ENCODE data around the gene ANKIB1. TPM values are rescaled to one million over a fixed set of nuclear protein-coding genes. Genes with fewer than 3 reads are reported as not detected.

The ANKIB1 gene
- total and polyA plus RNA-seq, 2 experiments from 2014 or later: 12.6 to 43.1 TPM

DNA sequence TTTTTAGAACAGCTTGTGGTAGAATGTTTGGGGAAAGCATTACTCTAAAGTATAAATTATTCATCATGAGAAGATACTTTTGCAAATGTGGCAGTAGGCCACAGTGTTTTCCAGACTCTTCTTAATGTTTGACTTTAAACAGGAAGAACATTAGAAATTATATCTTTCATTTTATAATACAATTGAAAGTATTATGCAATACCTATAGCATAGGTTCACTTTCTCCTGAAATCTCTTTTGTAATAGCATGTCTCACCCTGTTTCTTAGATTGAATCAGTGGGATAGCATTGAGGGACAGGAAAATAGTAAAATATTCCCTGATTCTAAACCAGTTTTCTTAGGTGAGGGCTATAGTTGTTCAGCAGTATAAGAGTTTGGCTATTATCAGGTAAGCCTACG lies 23.1 kb downstream of the ANKIB1 start:
- Histone ChIP-seq H4K20me1 (ENCODE audit: insufficient read depth) (peaks cover 9% of the 10 kb centered on the region; the same call in 1 of the 2 replicates), H3K36me3 (ENCODE audit: low read depth) (no peaks in the 10 kb centered on the region), H3K27me3 (replicated peaks; ENCODE audit: insufficient read depth) (no peaks in the 10 kb centered on the region), H3K9ac (no peak overlapping the region), H3K4me3 (no peak overlapping the region), H2AFZ (no peak overlapping the region), H3K9me3 (ENCODE audit: low read depth) (no peaks in the 10 kb centered on the region), H3K27ac (no peak overlapping the region), H3K4me2 (ENCODE audit: unreplicated experiment) (no peak overlapping the region), H3K9me2 (ENCODE audit: insufficient read depth) (no peaks in the 10 kb centered on the region), H3K4me1 (ENCODE audit: insufficient read depth) (peaks cover 8% of the 10 kb centered on the region; the same call in 1 of the 2 replicates), H3K79me2 (ENCODE audit: insufficient read depth) (peaks cover 100% of the 10 kb centered on the region), H3F3A (ENCODE audit: insufficient read depth) (0 out of 2 replicates have a peak, but pooled peaks cover 18% of the 10 kb centered on the region)
- DNase-seq: no peak
- 52 to 68% methylated on average over 1 of the region's 1 CpG for WGBS, 2 experiments (ENCODE audit: low coverage in 1 of 2, low lambda C conversion rate in 2 of 2, missing lambda C conversion rate in 2 of 2)
- in situ Hi-C loops (cut with MboI): no loop called here
- TF ChIP-seq EZH2 (IDR thresholded peaks at IDR 0.05; ENCODE audit: insufficient read depth, poor library complexity, severe bottlenecking) (no peak), EZH2phosphoT487 (IDR thresholded peaks at IDR 0.05; ENCODE audit: insufficient read depth, low read depth) (no peak)

DNA sequence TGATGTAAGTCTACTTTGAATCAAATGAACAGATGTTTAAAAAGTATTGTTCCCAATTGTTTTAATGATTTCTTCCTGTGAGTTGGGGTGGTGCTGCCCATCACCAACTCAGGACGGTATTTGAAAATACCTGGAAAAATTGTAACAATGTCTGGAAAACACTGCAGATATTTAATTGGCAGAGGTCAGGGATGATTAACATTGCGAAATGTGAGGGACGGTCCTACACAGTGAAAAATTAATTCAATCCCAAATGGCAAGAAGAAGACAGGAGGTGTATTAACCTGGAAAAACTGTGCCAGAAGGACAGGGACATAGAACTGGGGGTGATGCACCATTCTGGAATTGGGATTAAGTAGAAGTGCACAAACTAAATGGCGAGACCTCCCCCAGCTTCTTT lies 29.6 kb downstream of the ANKIB1 start:
- Histone ChIP-seq H3K27ac (no peak overlapping the region), H3K4me1 (ENCODE audit: insufficient read depth) (no peaks in the 10 kb centered on the region), H4K20me1 (ENCODE audit: insufficient read depth) (0 out of 2 replicates have a peak, but pooled peaks cover 9% of the 10 kb centered on the region), H3K79me2 (ENCODE audit: insufficient read depth) (peaks cover 100% of the 10 kb centered on the region), H3F3A (ENCODE audit: insufficient read depth) (no peaks in the 10 kb centered on the region), H3K27me3 (replicated peaks; ENCODE audit: insufficient read depth) (no peaks in the 10 kb centered on the region), H3K4me2 (ENCODE audit: unreplicated experiment) (no peak overlapping the region), H3K9me2 (ENCODE audit: insufficient read depth) (no peaks in the 10 kb centered on the region), H3K9ac (no peak overlapping the region), H2AFZ (no peak overlapping the region), H3K36me3 (ENCODE audit: low read depth) (no peaks in the 10 kb centered on the region), H3K4me3 (no peak overlapping the region), H3K9me3 (ENCODE audit: low read depth) (no peaks in the 10 kb centered on the region)
- no peak for DNase-seq
- TF ChIP-seq EZH2 (IDR thresholded peaks at IDR 0.05; ENCODE audit: insufficient read depth, poor library complexity, severe bottlenecking): no peak
- TF ChIP-seq EZH2phosphoT487 (IDR thresholded peaks at IDR 0.05; ENCODE audit: insufficient read depth, low read depth): no peak
- WGBS, 2 experiments (ENCODE audit: low coverage in 1 of 2, low lambda C conversion rate in 2 of 2, missing lambda C conversion rate in 2 of 2): 98 to 99% methylated on average over 4 of the region's 4 CpGs
- in situ Hi-C loops (cut with MboI): no loop called here

DNA sequence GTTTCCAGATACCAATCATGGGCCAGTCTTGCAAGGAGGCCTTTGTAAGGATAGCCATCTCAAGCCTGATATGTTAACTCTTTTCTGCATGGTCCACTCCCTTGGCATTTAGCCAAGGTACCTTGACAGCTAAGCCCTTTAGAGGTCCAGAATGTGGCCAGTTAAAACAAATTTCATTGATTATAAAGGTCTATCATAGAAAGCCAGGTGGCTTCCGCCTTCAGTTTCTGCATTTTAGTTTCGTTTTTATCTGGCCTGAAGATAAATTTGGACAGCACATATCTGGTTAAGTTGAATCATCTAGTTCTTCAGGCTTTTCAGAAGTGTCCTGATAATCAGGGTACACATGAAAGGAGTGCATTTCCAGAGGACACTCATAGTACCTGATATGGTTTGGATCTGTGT lies 30.7 kb downstream of the ANKIB1 start:
- 96 to 98% methylated on average over 2 of the region's 2 CpGs for WGBS, 2 experiments (ENCODE audit: low coverage in 1 of 2, low lambda C conversion rate in 2 of 2, missing lambda C conversion rate in 2 of 2)

DNA sequence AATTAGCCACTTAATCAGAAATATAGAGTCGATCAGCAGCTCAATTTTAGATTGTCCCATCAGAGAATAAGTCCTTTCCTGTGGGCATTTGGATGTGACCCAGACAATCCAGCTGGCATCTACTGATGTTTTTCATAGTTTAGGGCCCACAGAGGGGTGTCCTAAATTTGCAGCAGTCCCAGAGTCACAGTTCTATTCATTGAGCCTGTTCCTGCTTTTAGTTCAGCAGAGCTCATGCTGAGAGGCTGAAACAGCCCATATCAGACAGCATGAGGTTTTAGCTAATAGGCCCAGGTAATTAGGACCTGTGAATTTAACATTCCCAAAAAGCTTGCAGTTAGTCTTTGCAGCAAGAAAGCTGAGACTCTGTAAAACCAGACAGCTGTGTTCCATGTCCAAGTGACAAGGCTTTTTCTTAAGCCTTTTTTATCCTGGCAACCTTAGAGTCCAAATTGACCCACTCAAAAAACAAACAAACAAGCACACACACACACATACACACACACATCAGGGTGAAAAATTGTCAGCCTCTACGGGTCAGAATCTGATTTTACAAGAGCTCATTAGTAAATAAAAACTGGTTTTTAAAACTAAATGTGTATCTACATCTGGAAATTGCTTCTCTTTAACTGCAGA lies 33.7 kb downstream of the ANKIB1 start:
- Histone ChIP-seq H3K9me2 (ENCODE audit: insufficient read depth) (no peaks in the 10 kb centered on the region), H3K27me3 (replicated peaks; ENCODE audit: insufficient read depth) (no peaks in the 10 kb centered on the region), H4K20me1 (ENCODE audit: insufficient read depth) (no peaks in the 10 kb centered on the region), H3K9me3 (ENCODE audit: low read depth) (no peaks in the 10 kb centered on the region), H3K4me1 (ENCODE audit: insufficient read depth) (no peaks in the 10 kb centered on the region), H3K9ac (no peak overlapping the region), H3F3A (ENCODE audit: insufficient read depth) (no peaks in the 10 kb centered on the region), H3K36me3 (ENCODE audit: low read depth) (no peaks in the 10 kb centered on the region), H3K27ac (no peak overlapping the region), H2AFZ (no peak overlapping the region), H3K4me2 (ENCODE audit: unreplicated experiment) (no peak overlapping the region), H3K79me2 (ENCODE audit: insufficient read depth) (peaks cover 100% of the 10 kb centered on the region), H3K4me3 (no peak overlapping the region)
- 77 to 78% methylated on average over 2 of the region's 2 CpGs for WGBS, 2 experiments (ENCODE audit: low coverage in 1 of 2, low lambda C conversion rate in 2 of 2, missing lambda C conversion rate in 2 of 2)
- in situ Hi-C loops (cut with MboI): no loop called here
- no peak for DNase-seq
- TF ChIP-seq EZH2phosphoT487 (IDR thresholded peaks at IDR 0.05; ENCODE audit: insufficient read depth, low read depth) (no peak), EZH2 (IDR thresholded peaks at IDR 0.05; ENCODE audit: insufficient read depth, poor library complexity, severe bottlenecking) (no peak)

More for the DNA sequence above, 30.7 kb downstream of the ANKIB1 start:
- Histone ChIP-seq H3K9me2 (ENCODE audit: insufficient read depth) (no peaks in the 10 kb centered on the region), H3K27ac (no peak overlapping the region), H4K20me1 (ENCODE audit: insufficient read depth) (0 out of 2 replicates have a peak, but pooled peaks cover 9% of the 10 kb centered on the region), H3K4me1 (ENCODE audit: insufficient read depth) (no peaks in the 10 kb centered on the region), H3K4me2 (ENCODE audit: unreplicated experiment) (no peak overlapping the region), H3K27me3 (replicated peaks; ENCODE audit: insufficient read depth) (no peaks in the 10 kb centered on the region), H3F3A (ENCODE audit: insufficient read depth) (no peaks in the 10 kb centered on the region), H2AFZ (no peak overlapping the region), H3K9me3 (ENCODE audit: low read depth) (no peaks in the 10 kb centered on the region), H3K79me2 (ENCODE audit: insufficient read depth) (peaks cover 100% of the 10 kb centered on the region), H3K4me3 (no peak overlapping the region), H3K9ac (no peak overlapping the region), H3K36me3 (ENCODE audit: low read depth) (no peaks in the 10 kb centered on the region)
- in situ Hi-C loops (cut with MboI): no loop called here
- TF ChIP-seq EZH2phosphoT487 (IDR thresholded peaks at IDR 0.05; ENCODE audit: insufficient read depth, low read depth): no peak
- TF ChIP-seq EZH2 (IDR thresholded peaks at IDR 0.05; ENCODE audit: insufficient read depth, poor library complexity, severe bottlenecking): no peak
- no peak for DNase-seq
